MM.1S (cell line): ENCODE data around the gene LRRC43.

Source experiments
- DNase-seq: peaks from one replicate; pipeline ENCODE4 v3.0.0-alpha.2; 2015
- H2AFZ ChIP-seq: fragments of 300-600 bp; sonication (generic); 2 replicates; pipeline ENCODE4 v1.6.0; 2016; ENCODE audit warnings: antibody characterized with exemption, low read length
- H3F3A ChIP-seq: fragments of 300-600 bp; sonication (generic); 2 replicates; pipeline ENCODE4 v1.6.1; 2016; ENCODE audit warnings: mild to moderate bottlenecking, antibody characterized with exemption, low read length, moderate library complexity, mixed read lengths; ENCODE audit not compliant: insufficient read depth
- H3K27ac ChIP-seq: fragments of 300-600 bp; sonication (generic); 2 replicates; pipeline ENCODE4 v1.5.1; 2016; ENCODE audit warnings: mild to moderate bottlenecking, low read length
- H3K27me3 ChIP-seq: fragments of 300-600 bp; sonication (generic); replicated peaks from 2 replicates; pipeline ENCODE4 v1.6.0; 2016; ENCODE audit warnings: low read length; ENCODE audit not compliant: insufficient read depth
- H3K36me3 ChIP-seq: fragments of 300-600 bp; sonication (generic); replicated peaks from 2 replicates; pipeline ENCODE4 v1.6.1; 2016; ENCODE audit warnings: mild to moderate bottlenecking, low read length, mixed read lengths; ENCODE audit not compliant: insufficient read depth
- H3K4me1 ChIP-seq: fragments of 300-600 bp; sonication (generic); 2 replicates; pipeline ENCODE4 v1.6.1; 2016; ENCODE audit warnings: low read length, mixed read lengths
- H3K4me2 ChIP-seq: fragments of 300-600 bp; sonication (generic); 2 replicates; pipeline ENCODE4 v1.6.0; 2016; ENCODE audit warnings: low read depth, low read length
- H3K4me3 ChIP-seq: fragments of 300-600 bp; sonication (generic); 2 replicates; pipeline ENCODE4 v1.5.1; 2016; ENCODE audit warnings: low read length, mixed read lengths
- H3K79me2 ChIP-seq: fragments of 300-600 bp; sonication (generic); 2 replicates; pipeline ENCODE4 v1.6.1; 2016; ENCODE audit warnings: mixed run types, low read length, mixed read lengths
- H3K9ac ChIP-seq: fragments of 300-600 bp; sonication (generic); 2 replicates; pipeline ENCODE4 v1.6.1; 2016; ENCODE audit warnings: low read length, mixed read lengths
- H3K9me2 ChIP-seq: fragments of 300-600 bp; sonication (generic); replicated peaks from 2 replicates; pipeline ENCODE4 v1.6.1; 2016; ENCODE audit warnings: mild to moderate bottlenecking, low read length, mixed read lengths; ENCODE audit not compliant: insufficient read depth
- H3K9me3 ChIP-seq: fragments of 300-600 bp; sonication (generic); replicated peaks from 2 replicates; pipeline ENCODE4 v1.6.1; 2016; ENCODE audit warnings: mild to moderate bottlenecking, low read length, mixed read lengths; ENCODE audit not compliant: insufficient read depth
- H4K20me1 ChIP-seq: fragments of 300-600 bp; sonication (generic); 2 replicates; pipeline ENCODE4 v1.6.1; 2016; ENCODE audit warnings: mild to moderate bottlenecking, low read length, moderate library complexity, mixed read lengths; ENCODE audit not compliant: insufficient read depth
- EZH2 ChIP-seq: fragments of 300-600 bp; sonication (generic); optimal IDR thresholded peaks from 2 replicates; pipeline ENCODE3; 2017; ENCODE audit warnings: low read depth, mild to moderate bottlenecking, antibody characterized with exemption, low read length, mixed read lengths
- EZH2phosphoT487 ChIP-seq: fragments of 300-600 bp; sonication (generic); IDR thresholded peaks from 2 replicates; pipeline ENCODE4 v1.6.1; 2018; ENCODE audit warnings: antibody characterized with exemption, low read length
- TF ChIP-seq, protein P1 (sequence below): fragments of 300-600 bp; sonication (generic); IDR thresholded peaks from 2 replicates; pipeline ENCODE4 v1.5.1; 2016; ENCODE audit warnings: antibody characterized with exemption, low read length, mixed read lengths

LRRC43 gene

DNA sequence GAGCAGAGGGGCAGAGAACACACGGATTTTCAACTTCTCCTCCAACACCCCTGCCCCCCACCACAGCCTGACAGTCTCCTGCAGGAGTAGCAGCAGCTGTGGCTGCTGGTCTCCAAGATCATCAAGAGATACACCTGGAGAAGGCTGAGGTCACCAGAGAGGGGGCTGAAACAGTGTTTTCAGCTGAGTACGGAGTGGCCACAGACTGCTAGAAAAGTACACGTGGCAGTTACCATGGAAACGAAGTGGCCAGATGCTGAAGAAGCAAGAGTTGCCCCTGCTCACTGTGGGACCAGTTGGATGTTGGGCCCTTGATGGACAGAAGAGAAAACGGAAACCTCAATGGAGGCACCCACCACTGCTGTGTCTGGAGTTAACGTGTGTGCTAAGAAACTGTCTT is 47.9 kb downstream of the LRRC43 start:
- Histone ChIP-seq H3K4me2 (no peak overlapping the region), H3K4me3 (no peak overlapping the region), H3K9me3 (no peaks in the 10 kb centered on the region), H3K36me3 (no peaks in the 10 kb centered on the region), H2AFZ (no peak overlapping the region), H3F3A (no peaks in the 10 kb centered on the region), H3K4me1 (no peaks in the 10 kb centered on the region), H3K27me3 (no peaks in the 10 kb centered on the region), H3K79me2 (no peaks in the 10 kb centered on the region), H4K20me1 (no peaks in the 10 kb centered on the region), H3K9ac (no peak overlapping the region), H3K27ac (no peak overlapping the region), H3K9me2 (no peaks in the 10 kb centered on the region)
- TF ChIP-seq EZH2phosphoT487 = no peak
- TF ChIP-seq, protein P1, sequence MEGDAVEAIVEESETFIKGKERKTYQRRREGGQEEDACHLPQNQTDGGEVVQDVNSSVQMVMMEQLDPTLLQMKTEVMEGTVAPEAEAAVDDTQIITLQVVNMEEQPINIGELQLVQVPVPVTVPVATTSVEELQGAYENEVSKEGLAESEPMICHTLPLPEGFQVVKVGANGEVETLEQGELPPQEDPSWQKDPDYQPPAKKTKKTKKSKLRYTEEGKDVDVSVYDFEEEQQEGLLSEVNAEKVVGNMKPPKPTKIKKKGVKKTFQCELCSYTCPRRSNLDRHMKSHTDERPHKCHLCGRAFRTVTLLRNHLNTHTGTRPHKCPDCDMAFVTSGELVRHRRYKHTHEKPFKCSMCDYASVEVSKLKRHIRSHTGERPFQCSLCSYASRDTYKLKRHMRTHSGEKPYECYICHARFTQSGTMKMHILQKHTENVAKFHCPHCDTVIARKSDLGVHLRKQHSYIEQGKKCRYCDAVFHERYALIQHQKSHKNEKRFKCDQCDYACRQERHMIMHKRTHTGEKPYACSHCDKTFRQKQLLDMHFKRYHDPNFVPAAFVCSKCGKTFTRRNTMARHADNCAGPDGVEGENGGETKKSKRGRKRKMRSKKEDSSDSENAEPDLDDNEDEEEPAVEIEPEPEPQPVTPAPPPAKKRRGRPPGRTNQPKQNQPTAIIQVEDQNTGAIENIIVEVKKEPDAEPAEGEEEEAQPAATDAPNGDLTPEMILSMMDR = no peak
- DNase-seq = no peak

DNA sequence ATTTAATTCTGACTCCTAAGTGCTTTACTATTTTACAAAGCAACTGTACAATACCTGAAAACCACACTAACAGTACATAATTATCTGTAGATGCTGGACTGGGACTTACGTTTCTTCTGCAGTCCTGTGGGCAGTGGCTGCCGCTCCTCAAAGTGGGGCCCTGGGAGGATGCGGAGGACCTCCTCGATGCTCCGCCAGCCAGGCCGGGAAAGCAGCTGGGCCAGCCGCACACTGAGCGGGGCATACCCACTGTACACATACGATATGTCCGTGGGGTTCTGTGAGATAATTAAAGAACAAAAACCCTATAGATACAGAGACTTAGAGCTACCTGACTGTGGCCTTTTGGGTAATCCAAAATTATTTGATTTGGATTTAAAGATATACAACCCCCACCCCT is 49.8 kb downstream of the LRRC43 start:
- TF ChIP-seq EZH2phosphoT487 (no peak), EZH2 (no peak)
- TF ChIP-seq, protein P1 = no peak
- H3F3A ChIP-seq = no peaks in the 10 kb centered on the region
- H3K9ac ChIP-seq = no peak overlapping the region
- H3K9me2 ChIP-seq = no peaks in the 10 kb centered on the region
- no peaks in the 10 kb centered on the region for H4K20me1 ChIP-seq
- DNase-seq = no peak
- no peak overlapping the region for H2AFZ ChIP-seq
- no peaks in the 10 kb centered on the region for H3K4me1 ChIP-seq
- H3K27me3 ChIP-seq = no peaks in the 10 kb centered on the region
- H3K4me2 ChIP-seq = no peak overlapping the region
- H3K79me2 ChIP-seq = no peaks in the 10 kb centered on the region
- H3K36me3 ChIP-seq = no peaks in the 10 kb centered on the region
- H3K9me3 ChIP-seq = no peaks in the 10 kb centered on the region
- H3K4me3 ChIP-seq = no peak overlapping the region
- H3K27ac ChIP-seq = no peak overlapping the region

- Histone ChIP-seq H3K27me3 (no peaks in the 10 kb centered on the region), H4K20me1 (no peaks in the 10 kb centered on the region), H2AFZ (no peak overlapping the region), H3K4me2 (no peak overlapping the region), H3K27ac (no peak overlapping the region), H3K9me3 (no peaks in the 10 kb centered on the region), H3K36me3 (no peaks in the 10 kb centered on the region), H3K4me1 (no peaks in the 10 kb centered on the region), H3K79me2 (no peaks in the 10 kb centered on the region), H3K9ac (no peak overlapping the region), H3K9me2 (no peaks in the 10 kb centered on the region), H3F3A (no peaks in the 10 kb centered on the region), H3K4me3 (no peak overlapping the region)
- DNase-seq = no peak
- no peak for TF ChIP-seq EZH2phosphoT487
- no peak for TF ChIP-seq EZH2
- TF ChIP-seq, protein P1 = no peak
Observed at GRCh38 chr12:122235741-122236140, 52.8 kb downstream of the LRRC43 start.

DNA sequence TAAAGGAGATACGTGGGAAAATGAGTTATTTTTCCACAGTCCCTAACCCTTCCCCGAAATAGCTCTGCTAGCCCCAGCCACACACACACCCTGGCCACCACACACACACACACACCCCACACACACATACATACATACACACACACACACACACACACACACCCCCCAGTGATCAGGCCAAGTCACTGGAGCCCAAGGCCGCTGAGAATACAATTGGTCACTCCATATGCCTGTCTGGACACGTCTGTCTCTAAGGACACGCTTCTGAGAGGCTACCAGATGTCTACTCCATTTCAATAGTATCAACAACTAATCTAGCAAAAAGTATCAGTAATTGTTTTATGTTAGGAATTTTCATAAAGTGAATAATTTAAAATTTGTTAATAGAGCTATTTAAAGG is 55.9 kb downstream of the LRRC43 start:
- Histone ChIP-seq H3K9me2 (no peaks in the 10 kb centered on the region), H3K27ac (no peak overlapping the region), H3K4me3 (no peak overlapping the region), H3K4me1 (no peaks in the 10 kb centered on the region), H2AFZ (no peak overlapping the region), H3K79me2 (no peaks in the 10 kb centered on the region), H4K20me1 (no peaks in the 10 kb centered on the region), H3K36me3 (no peaks in the 10 kb centered on the region), H3K4me2 (no peak overlapping the region), H3K9ac (no peak overlapping the region), H3F3A (no peaks in the 10 kb centered on the region), H3K9me3 (no peaks in the 10 kb centered on the region), H3K27me3 (no peaks in the 10 kb centered on the region)
- TF ChIP-seq, protein P1 = no peak
- no peak for TF ChIP-seq EZH2phosphoT487
- no peak for TF ChIP-seq EZH2
- no peak for DNase-seq
